OCI-LY7 (cell line): Measurements from ENCODE around the gene WDFY2. TPM values are rescaled to one million over a fixed set of nuclear protein-coding genes. Genes with fewer than 3 reads are reported as not detected.
"Not testable (repeated sequence)": the region's sequence is repeated elsewhere in the genome, so short reads cannot be mapped to it uniquely, and the experiment has no call there.

Source experiments
- BruUV-seq: library from RNA; stranded (reverse); fragments of 400-500 nt; replicated peaks from 2 replicates; lab custom pipeline; 2021; lab: Mats Ljungman, UMichigan
- CTCF ChIA-PET: fragments of 300-600 bp; sonication (Branson Sonifier 250); formaldehyde crosslinking; loops from one replicate; lab custom pipeline; 2022; ENCODE audit warnings: antibody characterized with exemption; ENCODE audit not compliant: unreplicated experiment; lab: Charles Lee
- POLR2A ChIA-PET: fragments of 300-600 bp; sonication (Branson Sonifier 250); formaldehyde crosslinking; loops from one replicate; lab custom pipeline; 2022; ENCODE audit warnings: antibody characterized with exemption; lab: Charles Lee
- DNase-seq: peaks from one replicate; pipeline ENCODE4 v3.0.0-alpha.2; 2015; ENCODE audit warnings: low spot score
- H2AFZ ChIP-seq: fragments of 200-600 bp; sonication (generic), shearing (Covaris generic); 2 replicates; pipeline ENCODE4 v1.6.1; 2014; ENCODE audit warnings: mild to moderate bottlenecking, antibody characterized with exemption, low read length, moderate library complexity
- H3K27ac ChIP-seq: fragments of 200-600 bp; sonication (generic); 2 replicates; pipeline ENCODE4 v1.5.1; 2014; ENCODE audit warnings: mixed run types, low read depth, mild to moderate bottlenecking, moderate library complexity, low read length, inconsistent platforms; ENCODE audit not compliant: poor library complexity, severe bottlenecking
- H3K36me3 ChIP-seq: fragments of 200-600 bp; sonication (generic); 2 replicates; pipeline ENCODE4 v1.6.1; 2014; ENCODE audit warnings: mild to moderate bottlenecking, antibody characterized with exemption, low read length, moderate library complexity, mixed read lengths; ENCODE audit not compliant: insufficient read depth
- H3K4me1 ChIP-seq: fragments of 200-600 bp; sonication (generic); 2 replicates; pipeline ENCODE4 v1.5.1; 2014; ENCODE audit warnings: mild to moderate bottlenecking, low read length; ENCODE audit not compliant: insufficient read depth, poor library complexity, severe bottlenecking
- H3K4me2 ChIP-seq: fragments of 200-600 bp; sonication (generic); 2 replicates; pipeline ENCODE4 v1.6.1; 2014; ENCODE audit warnings: mild to moderate bottlenecking, low read length
- H3K4me3 ChIP-seq: fragments of 200-600 bp; sonication (generic); 2 replicates; pipeline ENCODE4 v1.5.1; 2014; ENCODE audit warnings: mild to moderate bottlenecking, low read depth, low read length; ENCODE audit not compliant: poor library complexity, severe bottlenecking
- H3K79me2 ChIP-seq: fragments of 200-600 bp; sonication (generic); 2 replicates; pipeline ENCODE4 v1.6.1; 2016; ENCODE audit warnings: low read depth, mild to moderate bottlenecking, low read length, moderate library complexity, mixed read lengths; ENCODE audit not compliant: insufficient read depth
- H3K9me2 ChIP-seq: fragments of 200-600 bp; sonication (generic); 2 replicates; pipeline ENCODE4 v1.6.1; 2016; ENCODE audit warnings: mild to moderate bottlenecking, low read length, mixed read lengths; ENCODE audit not compliant: insufficient read depth
- H3K9me3 ChIP-seq: fragments of 200-600 bp; sonication (generic); 2 replicates; pipeline ENCODE4 v1.6.1; 2014; ENCODE audit warnings: mild to moderate bottlenecking, mixed run types, low read length, mixed read lengths
- H4K20me1 ChIP-seq: fragments of 200-600 bp; sonication (generic); 2 replicates; pipeline ENCODE4 v1.6.1; 2014; ENCODE audit warnings: mild to moderate bottlenecking, antibody characterized with exemption, low read length, moderate library complexity, mixed read lengths; ENCODE audit not compliant: insufficient read depth
- CTCF ChIP-seq: fragments of 200-600 bp; sonication (generic); conservative IDR thresholded peaks from 2 replicates; pipeline ENCODE4 v1.5.1; 2014; ENCODE audit warnings: mild to moderate bottlenecking, antibody characterized with exemption, low read length, moderate library complexity, mixed read lengths
- EZH2phosphoT487 ChIP-seq: fragments of 200-600 bp; sonication (generic); IDR thresholded peaks from 2 replicates; pipeline ENCODE4 v1.6.1; 2018; ENCODE audit warnings: low read depth, borderline replicate concordance, mild to moderate bottlenecking, mixed run types, antibody characterized with exemption, low read length, moderate library complexity, mixed read lengths
- intact Hi-C: fragments of 100-400 bp; cut with micrococcal nuclease; formaldehyde crosslinking; loops from one replicate; pipeline ENCODE4 v1.10.0; 2022; ENCODE audit not compliant: unreplicated experiment
- total RNA-seq, 2 experiments: library from RNA; depleted of rRNA in 1 of 2; stranded (reverse); fragments of >200 nt in 1 of 2; shearing (Covaris generic) in 1 of 2; gene quantifications; 2 replicates each; pipeline ENCODE4 v1.2.3, GENCODE V29; 2014 to 2022

The WDFY2 gene
- total RNA-seq, 2 experiments from 2014 or later, result 6.4 to 18.1 TPM

GRCh38 chr13:51688937-51689662 is 104.8 kb downstream of the WDFY2 start:
- no peak overlapping the region for H3K4me3 ChIP-seq
- intact Hi-C loops, result no loop called here
- ChIA-PET POLR2A (interaction anchor here (0.6 to 1.1 kb wide), 2 partner anchors 8 to 19 kb away, joined by 3 to 6 read pairs; no protein-coding TSS in a partner anchor), CTCF (no interaction called here)
- no peaks in the 10 kb centered on the region for H3K36me3 ChIP-seq
- no peak overlapping the region for H3K4me2 ChIP-seq
- no peaks in the 10 kb centered on the region for H3K79me2 ChIP-seq
- H4K20me1 ChIP-seq, result no peaks in the 10 kb centered on the region
- no peaks in the 10 kb centered on the region for H3K4me1 ChIP-seq
- TF ChIP-seq EZH2phosphoT487 (no peak), CTCF (no peak)
- no peak overlapping the region for H2AFZ ChIP-seq
- BruUV-seq, result no TSS peak
- no peak overlapping the region for H3K27ac ChIP-seq
- no peaks in the 10 kb centered on the region for H3K9me3 ChIP-seq
- no peak for DNase-seq
- H3K9me2 ChIP-seq, result no peaks in the 10 kb centered on the region

- Histone ChIP-seq H3K9me3 (no peaks in the 10 kb centered on the region), H2AFZ (no peak overlapping the region), H3K36me3 (no peaks in the 10 kb centered on the region), H3K27ac (no peak overlapping the region), H3K79me2 (no peaks in the 10 kb centered on the region), H3K4me2 (no peak overlapping the region), H3K4me3 (no peak overlapping the region), H3K9me2 (no peaks in the 10 kb centered on the region), H3K4me1 (no peaks in the 10 kb centered on the region), H4K20me1 (no peaks in the 10 kb centered on the region)
- DNase-seq, result no peak
- ChIA-PET POLR2A (interaction anchor here (0.6 kb wide), 1 partner anchor 19 kb away, joined by 6 read pairs; no protein-coding TSS in a partner anchor), CTCF (no interaction called here)
- no TSS peak for BruUV-seq
- TF ChIP-seq EZH2phosphoT487 (no peak), CTCF (no peak)
- intact Hi-C loops, result no loop called here
Observed at GRCh38 chr13:51689663-51689996, 105.4 kb downstream of the WDFY2 start.

- H3K27ac ChIP-seq, BruUV-seq, H3K79me2 ChIP-seq, H3K36me3 ChIP-seq, intact Hi-C loops, H3K9me3 ChIP-seq, H3K4me1 ChIP-seq, H2AFZ ChIP-seq, CTCF ChIA-PET, DNase-seq, POLR2A ChIA-PET, H3K4me2 ChIP-seq, H4K20me1 ChIP-seq, H3K4me3 ChIP-seq, H3K9me2 ChIP-seq: not testable (repeated sequence)
Observed at GRCh38 chr13:51695677-51696076, 111.4 kb downstream of the WDFY2 start.
